HepG2 (cell line): Measurements from ENCODE around the gene IYD.

Source experiments
- EP300 ChIP-seq, 3 experiments: sonication (generic) in 1 of 3; formaldehyde crosslinking in 1 of 3; IDR thresholded peaks; 2 replicates each; pipeline versions ENCODE4 v1.5.1 to v1.6.1; 2011 to 2020; ENCODE audit warnings: low read depth in 2 of 3, low read length in 2 of 3, borderline replicate concordance in 1 of 3, improper control_type of control experiment in 1 of 3, mild to moderate bottlenecking in 1 of 3, missing genetic modification reagents in 1 of 3, moderate library complexity in 1 of 3
- KLF9 ChIP-seq: IDR thresholded peaks from 2 replicates; pipeline ENCODE4 v1.6.1; 2016; ENCODE audit warnings: low read depth
- POLR2AphosphoS5 ChIP-seq: IDR thresholded peaks from 2 replicates; pipeline ENCODE4 v1.6.1; 2012; ENCODE audit warnings: low read depth, low read length
- SMARCE1 ChIP-seq: fragments of 450-650 bp; IDR thresholded peaks from 2 replicates; pipeline ENCODE4 v1.6.1; 2017; ENCODE audit warnings: borderline replicate concordance
- ZFP36 ChIP-seq: fragments of 150-350 bp; IDR thresholded peaks from 2 replicates; pipeline ENCODE4 v1.6.1; 2018; ENCODE audit warnings: borderline replicate concordance, low read length, low read depth; ENCODE audit not compliant: partially characterized antibody
- ZNF274 ChIP-seq: sonication (generic); formaldehyde crosslinking; IDR thresholded peaks from 2 replicates; pipeline ENCODE4 v1.5.1; 2020; ENCODE audit warnings: mild to moderate bottlenecking, missing genetic modification reagents
- ZNF547 ChIP-seq: sonication (generic); formaldehyde crosslinking; IDR thresholded peaks from 2 replicates; pipeline ENCODE4 v1.5.1; 2020; ENCODE audit warnings: mild to moderate bottlenecking, missing genetic modification reagents
- TF ChIP-seq, protein P1 (sequence below): sonication (generic); formaldehyde crosslinking; IDR thresholded peaks from 2 replicates; pipeline ENCODE4 v1.5.0; 2020; ENCODE audit warnings: mild to moderate bottlenecking, missing genetic modification reagents
- TF ChIP-seq, protein P2 (sequence below): sonication (generic); formaldehyde crosslinking; IDR thresholded peaks from one replicate; pipeline ENCODE4 v1.5.1; 2020; ENCODE audit warnings: mild to moderate bottlenecking, missing genetic modification reagents; ENCODE audit errors: not compliant biosample characterization

DNA sequence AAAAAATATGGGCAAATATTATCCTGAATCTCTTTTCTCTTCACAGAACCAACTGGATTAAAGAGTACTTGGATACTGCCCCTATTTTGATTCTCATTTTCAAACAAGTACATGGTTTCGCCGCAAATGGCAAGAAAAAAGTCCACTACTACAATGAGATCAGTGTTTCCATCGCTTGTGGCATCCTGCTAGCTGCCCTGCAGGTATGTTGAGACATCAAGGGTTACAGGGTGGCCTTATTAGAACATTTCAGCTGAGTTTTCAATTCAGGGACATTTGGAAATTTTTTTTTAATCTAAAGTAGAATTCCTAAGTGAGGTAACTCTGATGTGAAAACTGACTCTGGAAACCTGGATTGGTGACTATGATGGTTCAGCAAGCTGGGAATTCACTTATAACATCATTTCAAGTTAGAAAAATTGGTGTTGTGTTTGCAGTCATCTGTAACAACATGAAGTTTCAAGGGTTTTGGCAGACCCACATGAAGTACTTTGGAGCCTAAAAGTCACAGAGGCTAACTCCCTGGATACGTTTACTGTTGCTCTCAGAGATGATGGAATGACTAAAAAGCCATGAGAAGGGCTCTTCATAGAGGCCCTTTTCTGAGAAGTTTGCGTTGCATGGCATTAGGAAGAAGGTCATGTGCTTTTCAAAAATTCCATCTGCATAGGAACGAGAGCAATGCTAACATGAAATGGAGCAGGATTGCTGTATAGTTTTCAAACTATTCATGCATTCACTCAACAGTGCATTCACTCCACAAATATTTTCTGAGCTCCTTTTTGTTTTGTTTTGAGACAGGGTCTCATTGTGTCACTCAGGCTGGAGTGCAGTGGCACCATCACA is 25.5 kb downstream of the IYD start:
- TF ChIP-seq SMARCE1 (no peak), POLR2AphosphoS5 (no peak), ZFP36 (no peak), EP300 (IDR thresholded peaks at IDR 0.05; ENCODE audit: low read depth in 2 of 2, low read length in 2 of 2) (no peak), EP300 (CRISPR knock-in tag; IDR thresholded peaks at IDR 0.05; ENCODE audit: borderline replicate concordance) (no peak), ZNF547 (CRISPR knock-in tag) (no peak), KLF9 (no peak), ZNF274 (CRISPR knock-in tag) (no peak)
- TF ChIP-seq, protein P1, sequence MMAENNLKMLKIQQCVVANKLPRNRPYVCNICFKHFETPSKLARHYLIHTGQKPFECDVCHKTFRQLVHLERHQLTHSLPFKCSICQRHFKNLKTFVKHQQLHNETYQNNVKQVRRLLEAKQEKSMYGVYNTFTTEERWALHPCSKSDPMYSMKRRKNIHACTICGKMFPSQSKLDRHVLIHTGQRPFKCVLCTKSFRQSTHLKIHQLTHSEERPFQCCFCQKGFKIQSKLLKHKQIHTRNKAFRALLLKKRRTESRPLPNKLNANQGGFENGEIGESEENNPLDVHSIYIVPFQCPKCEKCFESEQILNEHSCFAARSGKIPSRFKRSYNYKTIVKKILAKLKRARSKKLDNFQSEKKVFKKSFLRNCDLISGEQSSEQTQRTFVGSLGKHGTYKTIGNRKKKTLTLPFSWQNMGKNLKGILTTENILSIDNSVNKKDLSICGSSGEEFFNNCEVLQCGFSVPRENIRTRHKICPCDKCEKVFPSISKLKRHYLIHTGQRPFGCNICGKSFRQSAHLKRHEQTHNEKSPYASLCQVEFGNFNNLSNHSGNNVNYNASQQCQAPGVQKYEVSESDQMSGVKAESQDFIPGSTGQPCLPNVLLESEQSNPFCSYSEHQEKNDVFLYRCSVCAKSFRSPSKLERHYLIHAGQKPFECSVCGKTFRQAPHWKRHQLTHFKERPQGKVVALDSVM (CRISPR knock-in tag), result no peak
- TF ChIP-seq, protein P2, sequence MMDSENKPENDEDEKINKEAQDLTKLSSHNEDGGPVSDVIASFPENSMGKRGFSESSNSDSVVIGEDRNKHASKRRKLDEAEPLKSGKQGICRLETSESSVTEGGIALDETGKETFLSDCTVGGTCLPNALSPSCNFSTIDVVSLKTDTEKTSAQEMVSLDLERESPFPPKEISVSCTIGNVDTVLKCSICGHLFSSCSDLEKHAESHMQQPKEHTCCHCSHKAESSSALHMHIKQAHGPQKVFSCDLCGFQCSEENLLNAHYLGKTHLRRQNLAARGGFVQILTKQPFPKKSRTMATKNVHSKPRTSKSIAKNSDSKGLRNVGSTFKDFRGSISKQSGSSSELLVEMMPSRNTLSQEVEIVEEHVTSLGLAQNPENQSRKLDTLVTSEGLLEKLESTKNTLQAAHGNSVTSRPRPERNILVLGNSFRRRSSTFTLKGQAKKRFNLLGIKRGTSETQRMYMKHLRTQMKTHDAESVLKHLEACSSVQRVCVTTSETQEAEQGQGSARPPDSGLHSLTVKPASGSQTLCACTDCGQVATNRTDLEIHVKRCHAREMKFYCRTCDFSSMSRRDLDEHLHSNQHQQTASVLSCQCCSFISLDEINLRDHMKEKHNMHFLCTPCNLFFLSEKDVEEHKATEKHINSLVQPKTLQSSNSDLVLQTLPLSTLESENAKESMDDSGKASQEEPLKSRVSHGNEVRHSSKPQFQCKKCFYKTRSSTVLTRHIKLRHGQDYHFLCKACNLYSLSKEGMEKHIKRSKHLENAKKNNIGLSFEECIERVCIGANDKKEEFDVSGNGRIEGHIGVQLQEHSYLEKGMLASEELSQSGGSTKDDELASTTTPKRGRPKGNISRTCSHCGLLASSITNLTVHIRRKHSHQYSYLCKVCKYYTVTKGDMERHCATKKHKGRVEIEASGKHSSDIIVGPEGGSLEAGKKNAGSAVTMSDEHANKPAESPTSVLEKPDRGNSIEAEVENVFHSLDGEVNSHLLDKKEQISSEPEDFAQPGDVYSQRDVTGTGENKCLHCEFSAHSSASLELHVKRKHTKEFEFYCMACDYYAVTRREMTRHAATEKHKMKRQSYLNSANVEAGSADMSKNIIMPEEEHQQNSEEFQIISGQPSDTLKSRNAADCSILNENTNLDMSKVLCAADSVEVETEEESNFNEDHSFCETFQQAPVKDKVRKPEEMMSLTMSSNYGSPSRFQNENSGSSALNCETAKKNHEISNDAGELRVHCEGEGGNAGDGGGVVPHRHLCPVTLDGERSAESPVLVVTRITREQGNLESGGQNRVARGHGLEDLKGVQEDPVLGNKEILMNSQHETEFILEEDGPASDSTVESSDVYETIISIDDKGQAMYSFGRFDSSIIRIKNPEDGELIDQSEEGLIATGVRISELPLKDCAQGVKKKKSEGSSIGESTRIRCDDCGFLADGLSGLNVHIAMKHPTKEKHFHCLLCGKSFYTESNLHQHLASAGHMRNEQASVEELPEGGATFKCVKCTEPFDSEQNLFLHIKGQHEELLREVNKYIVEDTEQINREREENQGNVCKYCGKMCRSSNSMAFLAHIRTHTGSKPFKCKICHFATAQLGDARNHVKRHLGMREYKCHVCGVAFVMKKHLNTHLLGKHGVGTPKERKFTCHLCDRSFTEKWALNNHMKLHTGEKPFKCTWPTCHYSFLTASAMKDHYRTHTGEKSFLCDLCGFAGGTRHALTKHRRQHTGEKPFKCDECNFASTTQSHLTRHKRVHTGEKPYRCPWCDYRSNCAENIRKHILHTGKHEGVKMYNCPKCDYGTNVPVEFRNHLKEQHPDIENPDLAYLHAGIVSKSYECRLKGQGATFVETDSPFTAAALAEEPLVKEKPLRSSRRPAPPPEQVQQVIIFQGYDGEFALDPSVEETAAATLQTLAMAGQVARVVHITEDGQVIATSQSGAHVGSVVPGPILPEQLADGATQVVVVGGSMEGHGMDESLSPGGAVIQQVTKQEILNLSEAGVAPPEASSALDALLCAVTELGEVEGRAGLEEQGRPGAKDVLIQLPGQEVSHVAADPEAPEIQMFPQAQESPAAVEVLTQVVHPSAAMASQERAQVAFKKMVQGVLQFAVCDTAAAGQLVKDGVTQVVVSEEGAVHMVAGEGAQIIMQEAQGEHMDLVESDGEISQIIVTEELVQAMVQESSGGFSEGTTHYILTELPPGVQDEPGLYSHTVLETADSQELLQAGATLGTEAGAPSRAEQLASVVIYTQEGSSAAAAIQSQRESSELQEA (CRISPR knock-in tag), result no peak
